Stimulated activated CD4-positive, alpha-beta T cell treated with anti-CD3 and anti-CD28 coated beads, Interleukin-12 subunit alpha, Interleukin-12 subunit beta, amount 100 ng/mL, for 24 hours (primary cell): Measurements from ENCODE around the gene TMEM198.

ENCODE experiments used
- DNase-seq, 2 experiments: peaks; one replicate each; pipeline ENCODE4 v3.0.0-alpha.2; 2020; ENCODE audit warnings: low read depth in 2 of 2

The TMEM198 gene

GRCh38 chr2:219562049-219563020, 18.5 kb downstream of the TMEM198 start:
- DNase-seq, result no peak

DNA sequence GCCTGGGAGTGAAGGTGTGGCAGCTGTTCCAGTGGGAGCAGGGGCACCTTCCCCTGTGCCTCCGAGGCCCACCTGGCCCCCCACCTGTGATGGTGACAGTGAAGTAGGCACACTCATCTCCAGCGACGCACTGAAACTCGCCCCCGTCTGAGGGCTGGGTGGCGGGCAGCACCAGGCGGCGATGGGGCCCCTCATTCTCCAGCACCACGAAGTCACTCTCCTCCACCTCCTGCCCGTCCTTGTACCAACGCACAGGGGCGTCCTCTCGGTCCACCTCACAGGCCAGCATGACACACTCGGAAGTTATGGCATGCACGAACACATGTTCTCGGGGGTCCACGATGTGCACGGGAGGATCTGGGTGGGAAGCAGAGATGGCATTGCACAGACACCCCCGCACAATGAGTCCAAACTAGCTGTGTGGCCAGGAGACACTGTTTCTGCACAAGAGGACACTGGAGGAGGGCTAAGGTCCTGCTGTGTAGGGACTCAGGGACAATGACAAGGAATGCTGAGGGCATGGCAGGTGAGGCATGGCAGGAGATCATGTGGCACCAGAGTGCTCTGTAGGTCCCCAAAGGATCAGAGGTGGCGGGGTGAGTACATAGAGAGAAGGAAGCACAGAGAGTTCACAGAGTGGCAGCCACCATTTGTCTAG, 19.6 kb downstream of the TMEM198 start:
- no peak for DNase-seq

- no peak for DNase-seq
These were observed 21.6 kb downstream of the TMEM198 start for GRCh38 chr2:219565130-219566080.

DNA sequence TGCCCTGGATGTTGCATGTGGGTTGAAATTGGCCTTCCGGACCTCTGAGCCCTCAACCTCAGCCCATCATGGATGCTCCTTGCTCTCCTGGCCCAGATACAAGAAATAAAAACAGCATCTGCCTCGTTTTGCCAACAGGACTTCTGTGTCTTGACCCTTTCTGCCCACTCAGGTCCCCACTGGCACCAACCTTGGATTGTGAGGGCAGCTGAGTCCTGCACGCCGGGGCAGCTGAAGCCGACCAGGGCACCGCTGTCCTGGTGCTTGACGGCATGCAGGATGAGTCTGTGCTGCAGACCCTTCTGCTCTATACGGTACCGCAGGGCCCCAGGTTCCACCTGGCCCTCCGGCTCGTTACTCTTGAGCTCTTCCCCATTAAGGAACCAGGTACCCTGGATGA, 22.8 kb downstream of the TMEM198 start:
- DNase-seq, result no peak

DNA sequence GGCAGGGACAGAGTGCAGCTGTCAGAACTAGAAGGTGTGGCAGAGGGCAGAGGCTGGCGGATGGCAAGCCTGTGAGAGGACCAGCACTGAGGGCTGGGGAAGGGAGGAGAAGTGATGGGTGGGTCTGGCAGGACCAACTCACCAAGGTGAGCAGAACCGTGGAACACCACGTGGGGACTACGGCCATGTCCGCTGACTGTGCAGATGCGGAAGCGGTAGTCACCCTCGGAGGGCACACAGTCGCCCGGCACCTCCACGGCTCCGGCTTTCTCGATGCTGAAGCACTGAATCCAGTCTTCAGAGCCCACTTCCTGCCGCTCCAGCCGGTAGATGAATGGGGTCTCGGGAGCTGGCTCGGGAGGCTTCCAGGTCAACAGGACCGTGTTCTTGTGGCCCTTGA, 23.3 kb downstream of the TMEM198 start:
- no peak for DNase-seq

DNA sequence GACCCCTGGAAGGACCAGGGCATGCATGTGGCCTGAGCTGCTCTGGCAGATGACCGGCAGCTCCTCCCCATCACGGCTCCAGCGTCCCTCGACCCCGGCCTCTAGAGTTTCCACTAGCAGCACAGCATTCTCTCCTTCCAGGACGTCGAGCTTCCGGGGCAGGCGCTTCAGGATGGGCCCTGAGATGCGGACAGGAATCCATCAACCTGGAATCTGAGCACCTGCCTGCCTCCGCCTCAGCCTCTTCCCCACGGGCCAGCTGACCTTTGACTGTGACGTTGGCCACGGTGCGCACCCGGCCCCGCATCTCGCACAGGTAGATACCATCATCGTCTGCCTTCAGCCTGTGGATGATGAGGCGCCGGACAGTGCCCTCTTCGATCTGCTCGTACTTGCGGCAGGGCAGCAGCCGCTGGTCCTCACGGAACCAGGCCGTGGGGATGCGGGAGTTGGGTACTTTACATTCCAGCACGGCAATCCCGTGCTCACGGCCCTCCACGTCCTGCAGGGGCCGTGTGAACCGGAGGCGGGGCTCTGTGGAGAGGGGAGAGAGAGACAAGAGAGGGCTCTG, 24.0 kb downstream of the TMEM198 start:
- no peak for DNase-seq

DNA sequence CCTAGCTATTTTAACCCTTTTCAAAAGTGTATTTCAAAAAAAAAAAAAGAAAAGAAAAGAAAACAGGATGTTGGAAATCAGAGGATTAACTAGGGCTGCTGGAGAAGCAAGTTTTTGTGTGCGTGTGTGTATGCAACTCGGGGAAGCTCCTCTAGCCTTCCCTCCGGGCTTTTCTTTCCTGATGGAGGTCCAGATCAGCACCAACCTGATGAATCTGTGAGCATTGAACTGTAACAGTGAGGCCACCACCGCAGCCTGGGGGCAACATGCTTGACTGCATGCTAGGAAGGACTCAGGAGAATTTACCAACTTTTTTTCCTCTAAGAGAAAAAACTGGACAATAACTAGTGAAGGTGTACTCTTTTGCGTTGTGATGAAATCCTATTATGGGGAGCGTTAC, 25.2 kb downstream of the TMEM198 start:
- DNase-seq, result no peak

DNA sequence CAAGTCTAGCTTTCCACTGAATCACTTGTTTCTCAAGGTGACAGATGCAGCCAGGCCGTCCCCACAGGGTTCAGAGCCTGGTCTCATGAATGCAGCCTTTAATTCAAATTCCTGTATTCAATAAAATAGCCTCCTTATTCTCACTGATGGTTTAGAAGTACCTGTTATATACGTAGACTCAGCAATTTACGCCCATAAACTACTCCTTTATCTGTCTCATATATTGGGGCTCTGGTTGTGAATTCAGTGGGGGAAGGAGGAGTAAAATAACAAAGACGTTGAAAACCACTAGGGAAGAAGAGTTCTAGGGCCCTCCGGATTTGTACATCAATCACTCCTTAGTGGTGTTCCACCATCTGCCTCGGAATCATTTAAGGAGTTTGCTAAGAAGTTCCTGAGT, 25.8 kb downstream of the TMEM198 start:
- no peak for DNase-seq

DNA sequence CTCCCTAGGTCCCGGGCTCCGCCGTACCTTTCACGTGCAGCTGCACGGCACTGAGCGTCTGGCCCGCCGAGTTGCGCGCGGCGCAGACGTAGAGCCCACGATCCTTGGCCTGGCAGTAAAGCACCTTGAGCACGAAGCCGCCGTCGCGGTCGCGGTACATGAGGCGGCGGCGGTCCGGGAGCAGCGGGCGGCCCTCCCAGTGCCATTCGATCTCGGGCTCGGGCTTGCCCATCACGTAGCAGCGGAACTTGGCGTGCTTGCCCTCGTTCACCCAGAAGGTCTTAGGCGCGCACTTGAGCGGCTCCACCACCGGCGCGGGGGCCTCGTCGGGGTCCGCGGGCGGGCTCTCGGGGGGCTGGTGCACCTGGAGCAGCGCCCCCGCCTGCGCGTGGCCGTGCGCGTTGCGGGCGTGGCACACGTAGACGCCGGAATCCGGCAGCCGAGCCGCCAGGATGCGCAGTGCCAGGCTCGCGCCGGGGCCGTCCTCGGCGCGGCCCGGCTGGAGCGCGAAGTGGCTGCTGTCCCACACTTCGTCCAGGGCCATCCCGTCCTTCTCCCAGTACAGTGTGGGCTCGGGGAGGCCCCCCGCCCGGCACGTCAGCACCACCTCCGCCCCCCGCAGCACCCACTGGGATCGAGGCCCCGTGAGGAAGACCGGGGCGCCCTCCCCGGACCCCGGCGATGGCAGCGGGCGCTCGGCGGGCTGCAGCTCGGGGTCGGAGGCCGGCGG, 26.5 kb downstream of the TMEM198 start:
- no peak for DNase-seq

DNA sequence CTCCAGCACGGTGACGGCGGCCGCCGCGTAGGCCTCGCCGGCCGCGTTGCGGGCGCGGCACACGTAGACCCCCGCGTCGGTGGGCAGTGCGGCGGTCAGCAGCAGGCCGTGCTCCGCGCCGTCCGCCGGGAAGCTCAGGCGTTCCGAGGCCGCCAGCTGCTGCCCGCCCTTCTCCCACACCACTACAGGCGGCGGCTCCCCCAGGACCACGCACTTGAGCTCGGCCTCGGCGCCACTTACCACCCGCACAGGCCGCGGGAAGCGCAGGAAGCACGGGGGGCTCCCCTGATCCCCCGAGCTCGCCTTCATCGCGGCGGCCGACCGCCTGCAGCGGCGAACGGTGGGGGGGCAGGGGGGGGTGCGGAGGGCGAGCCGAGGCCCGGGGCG, 27.1 kb downstream of the TMEM198 start:
- DNase-seq, result no peak

DNA sequence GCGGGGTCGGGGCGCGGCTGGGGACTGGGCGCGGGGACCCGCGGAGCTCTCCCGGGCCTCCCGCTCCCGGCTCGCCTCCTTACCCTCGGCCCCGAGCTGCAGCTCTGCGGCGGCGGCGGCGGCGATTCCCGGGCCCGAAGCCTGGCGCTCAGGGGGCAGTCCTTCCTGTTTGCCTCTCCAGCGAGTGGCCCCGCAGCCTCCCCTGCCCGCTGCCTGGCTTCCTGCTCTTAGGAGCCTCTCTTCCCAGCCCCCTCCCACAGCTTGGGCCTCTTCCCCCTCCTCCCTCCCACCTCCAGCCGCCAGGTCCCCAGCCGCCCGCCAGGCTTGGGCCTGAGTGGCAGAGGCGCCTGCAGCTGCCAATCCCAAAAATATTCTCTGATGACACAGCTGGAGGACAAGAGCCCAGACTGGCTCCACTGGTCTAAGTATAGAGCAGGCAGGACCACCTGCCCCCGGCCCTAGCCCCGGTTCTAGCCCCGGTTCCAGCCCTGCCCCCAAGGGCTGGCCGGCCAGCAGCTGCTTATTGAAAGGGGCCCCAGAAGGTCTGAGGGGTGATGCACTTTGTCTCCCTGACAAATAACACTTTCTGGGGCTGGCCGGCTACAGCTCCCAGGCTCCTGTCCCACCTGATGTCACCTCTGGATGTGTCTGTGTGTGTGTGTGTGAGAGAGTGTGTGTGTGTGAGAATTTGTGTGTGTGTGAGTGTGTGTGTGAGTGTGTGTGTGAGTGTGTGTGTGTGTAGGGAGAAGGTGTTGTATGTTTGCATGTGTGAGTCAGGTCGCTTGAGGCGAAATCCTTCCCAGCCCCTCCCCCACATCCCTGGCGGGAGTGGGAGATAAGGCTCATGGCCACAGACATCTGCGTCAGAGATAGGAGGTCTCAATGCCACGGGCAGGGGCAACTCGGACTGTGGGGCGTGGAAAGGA, 27.7 kb downstream of the TMEM198 start, which contains the start of gene OBSL1:
Gene OBSL1 (minus strand): TSS at position 229 of the 926 bp plus-strand sequence. CDS start 307 bp downstream, outside the sequence.
- DNase-seq, result no peak

GRCh38 chr2:219572237-219573001, 28.6 kb downstream of the TMEM198 start, which contains the start of gene INHA:
Gene INHA (plus strand): TSS chr2:219572310. CDS start chr2:219572375, 65 bp downstream.
- no peak for DNase-seq

DNA sequence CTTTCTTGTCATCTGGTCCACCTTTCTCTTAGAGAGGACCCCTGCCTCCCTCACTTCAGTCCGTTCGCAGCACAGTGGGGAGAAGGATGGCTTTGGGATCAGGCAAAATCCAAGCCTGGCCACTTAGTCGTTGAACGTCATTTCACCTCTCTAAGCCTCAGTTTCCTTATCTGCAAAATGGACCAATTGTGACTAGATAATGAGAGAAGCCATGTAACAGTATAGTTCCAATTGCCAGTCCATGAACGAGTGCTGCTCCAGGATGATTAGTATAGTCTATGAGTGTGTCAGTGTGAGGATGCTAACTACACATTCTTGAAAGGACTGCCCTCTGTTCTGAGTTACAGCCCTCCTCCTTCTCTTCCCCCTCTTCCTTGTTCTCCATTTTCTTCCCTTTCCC, 29.3 kb downstream of the TMEM198 start:
- DNase-seq, result no peak

- DNase-seq, result no peak
These were observed 30.9 kb downstream of the TMEM198 start for GRCh38 chr2:219574484-219575311.

GRCh38 chr2:219575566-219576504, 32.0 kb downstream of the TMEM198 start:
- DNase-seq, result no peak

GRCh38 chr2:219576505-219577388, 32.9 kb downstream of the TMEM198 start:
- DNase-seq, result no peak
